Testis (tissue), 3 donors: ENCODE data around the gene MIB2. TPM values are rescaled to one million over a fixed set of nuclear protein-coding genes. Genes with fewer than 3 reads are reported as not detected.

ENCODE experiments used
- DNase-seq: peaks from one replicate; pipeline ENCODE4 v3.0.0-alpha.2; 2019
- H3K27ac ChIP-seq, 2 donors: fragments of 200-600 bp; sonication (generic); one replicate each; pipeline ENCODE4 v1.5.1; 2019
- H3K27me3 ChIP-seq: fragments of 200-600 bp; sonication (generic); one replicate; pipeline ENCODE4 v1.5.1; 2019
- H3K36me3 ChIP-seq: fragments of 200-600 bp; sonication (generic); one replicate; pipeline ENCODE4 v1.5.1; 2017; ENCODE audit warnings: low read depth; ENCODE audit errors: missing control alignments
- H3K4me1 ChIP-seq: fragments of 200-600 bp; sonication (generic); one replicate; pipeline ENCODE4 v1.5.1; 2019
- H3K4me3 ChIP-seq, 2 donors: fragments of 200-600 bp; sonication (generic); one replicate each; pipeline ENCODE4 v1.5.1; 2017 to 2019
- H3K9me3 ChIP-seq: fragments of 200-600 bp; sonication (generic); one replicate; pipeline ENCODE4 v1.5.1; 2017
- CTCF ChIP-seq, 3 experiments: fragments of 450-650 bp in 2 of 3; fragments of 200-600 bp in 1 of 3; sonication (generic) in 1 of 3; IDR thresholded peaks; one replicate each; pipeline ENCODE4 v1.5.1; 2016 to 2019; ENCODE audit warnings: antibody characterized with exemption in 3 of 3, mild to moderate bottlenecking in 2 of 3, moderate library complexity in 1 of 3
- POLR2A ChIP-seq: fragments of 450-650 bp; IDR thresholded peaks from one replicate; pipeline ENCODE4 v1.6.1; 2017; ENCODE audit warnings: antibody characterized with exemption, mild to moderate bottlenecking, moderate library complexity
- WGBS, 2 donors: methylation state at CpG; one replicate each; pipeline ENCODE4 v1.1.5; 2018; 5-methylcytosine and 5-hydroxymethylcytosine counted together
- intact Hi-C: fragments of 100-400 bp; cut with DNase I; formaldehyde crosslinking; loops from one replicate; pipeline ENCODE4 v1.15.1; 2023; ENCODE audit warnings: low total_unique reads
- polyA plus RNA-seq: library from polyadenylated mRNA; stranded (reverse); fragments of 350-450 nt; fragmentation: Illumina TruSeq; extraction: RNeasy Lipid Tissue Mini Kit (QIAGEN cat#74804); gene quantifications from one replicate; pipeline ENCODE4 v1.2.3, GENCODE V29; 2014; ENCODE audit warnings: low read depth, low replicate concordance; ENCODE audit not compliant: insufficient read depth
- total RNA-seq, 2 donors: library from RNA; depleted of rRNA; stranded (reverse); fragments of >200 nt; gene quantifications; one replicate each; pipeline ENCODE4 v1.2.3, GENCODE V29; 2016

MIB2 gene
- total and polyA plus RNA-seq, 3 donors from 2014 or later, result 38.7 to 172 (median 154) TPM

GRCh38 chr1:1609822-1610485 lies 5.3 kb upstream of the MIB2 start:
- WGBS, 2 donors, result 61 to 70% methylated on average over 9 to 12 of the region's 12 CpGs
- Histone ChIP-seq H3K9me3 (no peaks in the 10 kb centered on the region), H3K27me3 (no peaks in the 10 kb centered on the region), H3K27ac (no peak overlapping the region), H3K36me3 (no peaks in the 10 kb centered on the region), H3K4me1 (peaks cover 18% of the 10 kb centered on the region), H3K4me3 (no peak overlapping the region)
- DNase-seq, result no peak
- intact Hi-C loops, result no loop called here
- no peak for TF ChIP-seq POLR2A
- TF ChIP-seq CTCF (IDR thresholded peaks at IDR 0.05), result no peak

DNA sequence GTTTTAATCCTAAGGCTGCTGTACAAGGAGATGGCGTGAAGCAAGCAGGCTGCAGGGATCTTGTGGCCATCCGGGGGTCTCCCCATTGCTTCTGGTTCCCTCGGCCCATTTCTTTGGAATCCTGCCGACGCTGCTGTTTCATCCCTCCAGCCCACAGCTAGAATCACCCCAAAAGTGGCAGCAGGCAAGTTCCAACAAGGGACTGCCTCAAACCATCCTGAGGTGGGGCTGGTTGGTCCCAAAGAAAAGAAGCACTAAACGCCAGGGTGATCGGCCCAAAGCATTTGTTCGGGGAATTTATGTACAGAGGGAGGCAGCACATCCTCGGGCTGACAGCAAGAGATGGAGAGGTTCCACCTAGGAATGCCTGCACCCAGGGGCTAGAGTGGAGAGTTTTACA lies 4.5 kb upstream of the MIB2 start:
- no peak overlapping the region for H3K4me3 ChIP-seq
- WGBS, 2 donors, result 59 to 60% methylated on average over 8 to 9 of the region's 9 CpGs
- no peaks in the 10 kb centered on the region for H3K27me3 ChIP-seq
- H3K9me3 ChIP-seq, result no peaks in the 10 kb centered on the region
- no peaks in the 10 kb centered on the region for H3K36me3 ChIP-seq
- H3K4me1 ChIP-seq, result peaks cover 18% of the 10 kb centered on the region
- no peak for DNase-seq
- peak overlapping the region in 1 of 2 donors; percentile 68 for H3K27ac ChIP-seq
- TF ChIP-seq POLR2A (no peak), CTCF (IDR thresholded peaks at IDR 0.05) (no peak)
- intact Hi-C loops, result no loop called here

DNA sequence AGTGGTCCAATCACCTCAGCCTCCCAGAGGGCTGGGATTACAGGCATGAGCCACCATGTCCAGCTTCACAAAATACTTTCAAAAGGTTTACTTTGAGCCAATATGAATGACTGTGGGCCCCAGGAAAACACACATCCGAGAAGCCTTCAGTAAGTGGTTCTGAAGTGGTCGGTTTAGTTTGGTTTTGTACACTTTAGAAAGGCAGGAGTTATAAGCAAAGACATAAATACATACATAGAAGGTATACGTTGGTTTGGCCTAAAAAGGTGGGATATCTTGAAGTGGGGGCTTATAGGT lies 3.2 kb upstream of the MIB2 start:
- Histone ChIP-seq H3K27ac (peak overlapping the region; percentile 51 to 68), H3K9me3 (no peaks in the 10 kb centered on the region), H3K4me1 (peaks cover 26% of the 10 kb centered on the region), H3K4me3 (no peak overlapping the region), H3K27me3 (no peaks in the 10 kb centered on the region), H3K36me3 (no peaks in the 10 kb centered on the region)
- TF ChIP-seq POLR2A, result no peak
- no peak for TF ChIP-seq CTCF (IDR thresholded peaks at IDR 0.05)
- intact Hi-C loops, result no loop called here
- DNase-seq, result no peak
- 90 to 91% methylated on average over 3 of the region's 3 CpGs for WGBS, 2 donors

GRCh38 chr1:1613509-1614082 lies 1.7 kb upstream of the MIB2 start:
- intact Hi-C loops, result no loop called here
- Histone ChIP-seq H3K4me3 (peak overlapping the region in 1 of 2 donors; percentile 99), H3K9me3 (no peaks in the 10 kb centered on the region), H3K4me1 (peaks cover 29% of the 10 kb centered on the region), H3K27ac (no peak overlapping the region), H3K36me3 (no peaks in the 10 kb centered on the region), H3K27me3 (no peaks in the 10 kb centered on the region)
- TF ChIP-seq CTCF (IDR thresholded peaks at IDR 0.05) (no peak), POLR2A (no peak)
- DNase-seq, result no peak
- WGBS, 2 donors, result 30 to 37% methylated on average over 11 of the region's 11 CpGs
